Measurements from ENCODE around the gene CAND1. TPM values are rescaled to one million over a fixed set of nuclear protein-coding genes. Genes with fewer than 3 reads are reported as not detected.
A peak's percentile ranks its signal among the peaks of the same experiment; 100 is the strongest.

Gene CAND1
- total and polyA plus RNA-seq, 3 experiments from 2014 or later: 63.1 to 198 (median 197) TPM

GRCh38 chr12:67344979-67345710 lies 76.0 kb downstream of the CAND1 start:
- DNase-seq: no peak

GRCh38 chr12:67348683-67349082 lies 79.5 kb downstream of the CAND1 start:
- peaks cover 3 to 9% of the 10 kb centered on the region in 2 donors for H3K27me3 Mint-ChIP-seq

More at GRCh38 chr12:67344979-67345710, 76.0 kb downstream of the CAND1 start:
- H3K36me3 ChIP-seq (ENCODE audit: insufficient read depth, low read length): no peaks in the 10 kb centered on the region
- Mint-ChIP-seq H3K27me3 (peaks cover 3 to 9% of the 10 kb centered on the region in 2 donors), H3K9me3 (peaks cover 0 to 12% (median 6%) of the 10 kb centered on the region in 5 donors), H3K4me3 (no peak overlapping the region), H3K27ac (no peak overlapping the region), H3K36me3 (peaks cover 1 to 41% (median 2%) of the 10 kb centered on the region in 3 donors), H3K4me1 (no peaks in the 10 kb centered on the region)
- CTCF ChIA-PET: interaction anchor here (0.9 to 1.6 kb wide), 3 partner anchors 9 to 598 kb away, joined by 3 to 7 read pairs (median 4); partner anchors contain the start of gene DYRK2
- H3K27me3 ChIP-seq (ENCODE audit: insufficient read depth, low read length, poor library complexity, severe bottlenecking): no peaks in the 10 kb centered on the region
- no peaks in the 10 kb centered on the region for H3K9me3 ChIP-seq (ENCODE audit: low read length)
- no peaks in the 10 kb centered on the region for H3K4me1 ChIP-seq (ENCODE audit: insufficient read depth, low read length)
- H3K27ac ChIP-seq (ENCODE audit: low read depth, low read length): no peak overlapping the region
- H3K4me3 ChIP-seq (ENCODE audit: low read length): no peak overlapping the region
- POLR2A ChIA-PET: no interaction called here

GRCh38 chr12:67352682-67353081 lies 83.5 kb downstream of the CAND1 start:
- Histone ChIP-seq H3K4me3 (ENCODE audit: low read length) (no peak overlapping the region), H3K27ac (ENCODE audit: low read depth, low read length) (no peak overlapping the region), H3K36me3 (ENCODE audit: insufficient read depth, low read length) (no peaks in the 10 kb centered on the region), H3K9me3 (ENCODE audit: low read length) (no peaks in the 10 kb centered on the region), H3K4me1 (ENCODE audit: insufficient read depth, low read length) (peaks cover 4% of the 10 kb centered on the region), H3K27me3 (ENCODE audit: insufficient read depth, low read length, poor library complexity, severe bottlenecking) (no peaks in the 10 kb centered on the region)
- Mint-ChIP-seq H3K36me3 (peaks cover 0 to 8% (median 0%) of the 10 kb centered on the region in 3 donors), H3K4me1 (peaks cover 9 to 15% (median 10%) of the 10 kb centered on the region in 3 donors), H3K27me3 (peaks cover 3 to 4% of the 10 kb centered on the region in 2 donors), H3K4me3 (no peak overlapping the region), H3K27ac (no peak overlapping the region), H3K9me3 (no peaks in the 10 kb centered on the region)
- no peak for DNase-seq
- ChIA-PET POLR2A (no interaction called here), CTCF (interaction anchor here (9.7 kb wide), 1 partner anchor 588 kb away, joined by 142 read pairs; no protein-coding TSS in a partner anchor)

More at GRCh38 chr12:67348683-67349082, 79.5 kb downstream of the CAND1 start:
- H3K27me3 ChIP-seq (ENCODE audit: insufficient read depth, low read length, poor library complexity, severe bottlenecking): no peaks in the 10 kb centered on the region
- no peak for DNase-seq
- H3K36me3 ChIP-seq (ENCODE audit: insufficient read depth, low read length): no peaks in the 10 kb centered on the region
- ChIA-PET CTCF (no interaction called here), POLR2A (no interaction called here)
- H3K4me1 Mint-ChIP-seq: peaks cover 0 to 1% (median 0%) of the 10 kb centered on the region in 3 donors
- no peak overlapping the region for H3K4me3 Mint-ChIP-seq
- H3K9me3 Mint-ChIP-seq: peaks cover 0 to 6% (median 0%) of the 10 kb centered on the region in 5 donors
- peaks cover 0 to 24% (median 0%) of the 10 kb centered on the region in 3 donors for H3K36me3 Mint-ChIP-seq
- H3K27ac ChIP-seq (ENCODE audit: low read depth, low read length): no peak overlapping the region
- no peak overlapping the region for H3K4me3 ChIP-seq (ENCODE audit: low read length)
- H3K27ac Mint-ChIP-seq: no peak overlapping the region
- H3K9me3 ChIP-seq (ENCODE audit: low read length): no peaks in the 10 kb centered on the region
- no peaks in the 10 kb centered on the region for H3K4me1 ChIP-seq (ENCODE audit: insufficient read depth, low read length)

GRCh38 chr12:67354322-67354721 lies 85.2 kb downstream of the CAND1 start:
- Mint-ChIP-seq H3K27me3 (peaks cover 0 to 3% of the 10 kb centered on the region in 2 donors), H3K4me3 (no peak overlapping the region), H3K9me3 (no peaks in the 10 kb centered on the region), H3K4me1 (peaks cover 9 to 15% (median 10%) of the 10 kb centered on the region in 3 donors), H3K36me3 (peaks cover 0 to under 1% (median 0%) of the 10 kb centered on the region in 3 donors), H3K27ac (no peak overlapping the region)
- ChIA-PET POLR2A (no interaction called here), CTCF (interaction anchor here (0.7 to 9.7 kb wide), 7 partner anchors 9 to 686 kb away, joined by 3 to 142 read pairs (median 5); no protein-coding TSS in a partner anchor)
- Histone ChIP-seq H3K27me3 (ENCODE audit: insufficient read depth, low read length, poor library complexity, severe bottlenecking) (no peaks in the 10 kb centered on the region), H3K4me3 (ENCODE audit: low read length) (no peak overlapping the region), H3K36me3 (ENCODE audit: insufficient read depth, low read length) (no peaks in the 10 kb centered on the region), H3K4me1 (ENCODE audit: insufficient read depth, low read length) (peaks cover 4% of the 10 kb centered on the region), H3K27ac (ENCODE audit: low read depth, low read length) (no peak overlapping the region), H3K9me3 (ENCODE audit: low read length) (no peaks in the 10 kb centered on the region)
- DNase-seq: no peak

- H3K27ac Mint-ChIP-seq: no peak overlapping the region
- H3K9me3 Mint-ChIP-seq: no peaks in the 10 kb centered on the region
- H3K36me3 Mint-ChIP-seq: no peaks in the 10 kb centered on the region
- Histone ChIP-seq H3K9me3 (ENCODE audit: low read length) (no peaks in the 10 kb centered on the region), H3K27ac (ENCODE audit: low read depth, low read length) (no peak overlapping the region), H3K4me3 (ENCODE audit: low read length) (no peak overlapping the region), H3K36me3 (ENCODE audit: insufficient read depth, low read length) (no peaks in the 10 kb centered on the region), H3K4me1 (ENCODE audit: insufficient read depth, low read length) (peaks cover 4% of the 10 kb centered on the region), H3K27me3 (ENCODE audit: insufficient read depth, low read length, poor library complexity, severe bottlenecking) (no peaks in the 10 kb centered on the region)
- H3K4me3 Mint-ChIP-seq: no peak overlapping the region
- CTCF ChIA-PET: interaction anchor here (0.7 to 9.7 kb wide), 7 partner anchors 10 to 686 kb away, joined by 4 to 142 read pairs (median 7); no protein-coding TSS in a partner anchor
- DNase-seq: no peak
- H3K4me1 Mint-ChIP-seq: peaks cover 9 to 15% (median 10%) of the 10 kb centered on the region in 3 donors
- H3K27me3 Mint-ChIP-seq: peaks cover 0 to 3% of the 10 kb centered on the region in 2 donors
- POLR2A ChIA-PET: no interaction called here
These were observed 85.8 kb downstream of the CAND1 start for GRCh38 chr12:67354966-67355365.

GRCh38 chr12:67355428-67356379 lies 86.5 kb downstream of the CAND1 start:
- Histone ChIP-seq H3K4me1 (ENCODE audit: insufficient read depth, low read length) (peaks cover 4% of the 10 kb centered on the region), H3K36me3 (ENCODE audit: insufficient read depth, low read length) (no peaks in the 10 kb centered on the region), H3K9me3 (ENCODE audit: low read length) (no peaks in the 10 kb centered on the region), H3K27me3 (ENCODE audit: insufficient read depth, low read length, poor library complexity, severe bottlenecking) (no peaks in the 10 kb centered on the region), H3K27ac (ENCODE audit: low read depth, low read length) (no peak overlapping the region), H3K4me3 (ENCODE audit: low read length) (no peak overlapping the region)
- DNase-seq: peak in 2 of 5 donors; percentile 43 to 45
- Mint-ChIP-seq H3K4me3 (peak overlapping the region in 1 of 7 donors; percentile 34), H3K9me3 (no peaks in the 10 kb centered on the region), H3K27ac (peak overlapping the region in 1 of 8 donors; percentile 2), H3K36me3 (no peaks in the 10 kb centered on the region), H3K27me3 (peaks cover 0 to 3% of the 10 kb centered on the region in 2 donors), H3K4me1 (peaks cover 9 to 15% (median 10%) of the 10 kb centered on the region in 3 donors)
- CTCF ChIA-PET: interaction anchor here (0.6 to 9.7 kb wide), 42 partner anchors 10 to 1877 kb away, joined by 3 to 142 read pairs (median 4); partner anchors contain the start of genes DYRK2 and IFNG-AS1
- POLR2A ChIA-PET: interaction anchor here (0.6 to 1.6 kb wide), 6 partner anchors 25 to 894 kb away, joined by 6 to 33 read pairs (median 8); partner anchors contain the start of gene DYRK2

GRCh38 chr12:67356380-67356774 lies 87.2 kb downstream of the CAND1 start:
- H3K27ac ChIP-seq (ENCODE audit: low read depth, low read length): no peak overlapping the region
- Mint-ChIP-seq H3K36me3 (no peaks in the 10 kb centered on the region), H3K27ac (no peak overlapping the region), H3K27me3 (peaks cover 0 to 4% of the 10 kb centered on the region in 2 donors), H3K4me3 (no peak overlapping the region), H3K4me1 (peaks cover 9 to 15% (median 10%) of the 10 kb centered on the region in 3 donors), H3K9me3 (no peaks in the 10 kb centered on the region)
- H3K36me3 ChIP-seq (ENCODE audit: insufficient read depth, low read length): no peaks in the 10 kb centered on the region
- no peak overlapping the region for H3K4me3 ChIP-seq (ENCODE audit: low read length)
- ChIA-PET POLR2A (interaction anchor here (0.6 to 1.6 kb wide), 8 partner anchors 25 to 894 kb away, joined by 5 to 33 read pairs (median 6); partner anchors contain the start of gene DYRK2), CTCF (interaction anchor here (0.6 to 9.7 kb wide), 41 partner anchors 10 to 1876 kb away, joined by 3 to 142 read pairs (median 4); partner anchors contain the start of genes DYRK2 and IFNG-AS1)
- H3K9me3 ChIP-seq (ENCODE audit: low read length): no peaks in the 10 kb centered on the region
- H3K4me1 ChIP-seq (ENCODE audit: insufficient read depth, low read length): peaks cover 4% of the 10 kb centered on the region
- H3K27me3 ChIP-seq (ENCODE audit: insufficient read depth, low read length, poor library complexity, severe bottlenecking): no peaks in the 10 kb centered on the region
- DNase-seq: no peak
